H1 (cell line): ENCODE measurements around the gene TMEM97. TPM values are rescaled to one million over a fixed set of nuclear protein-coding genes. Genes with fewer than 3 reads are reported as not detected.

Experiments used
- BACH1 ChIP-seq: IDR thresholded peaks from 2 replicates; pipeline ENCODE4 v1.6.1; 2012; ENCODE audit warnings: low read length, improper control_type of control experiment
- BCL11A ChIP-seq, 2 experiments: IDR thresholded peaks; one replicate each; pipeline ENCODE4 v1.6.1; 2011; ENCODE audit warnings: low read depth in 2 of 2, low read length in 2 of 2, mild to moderate bottlenecking in 2 of 2
- BRCA1 ChIP-seq: IDR thresholded peaks from 2 replicates; pipeline ENCODE4 v1.6.1; 2012; ENCODE audit warnings: low read depth, low read length, improper control_type of control experiment
- CEBPB ChIP-seq: IDR thresholded peaks from 2 replicates; pipeline ENCODE4 v1.6.1; 2012; ENCODE audit warnings: low read depth, low read length
- CREB1 ChIP-seq: IDR thresholded peaks from 2 replicates; pipeline ENCODE4 v1.6.1; 2012; ENCODE audit warnings: inconsistent platforms
- CTCF ChIP-seq, 3 experiments: IDR thresholded peaks; 1 replicate in 2 of 3; 2 replicates in 1 of 3; pipeline versions ENCODE4 v1.5.1 to v1.6.1; 2011; ENCODE audit warnings: low read length in 3 of 3, mild to moderate bottlenecking in 3 of 3, inconsistent platforms in 2 of 3, low read depth in 1 of 3, moderate library complexity in 1 of 3; ENCODE audit not compliant: insufficient read depth in 1 of 3; ENCODE audit errors: control extremely low read depth in 1 of 3
- EGR1 ChIP-seq: IDR thresholded peaks from 2 replicates; pipeline ENCODE4 v1.6.1; 2011; ENCODE audit warnings: low read depth, low read length, borderline replicate concordance
- EZH2 ChIP-seq: fragments of 200-600 bp; sonication (generic); IDR thresholded peaks from 2 replicates; pipeline ENCODE4 v1.7.1; 2012; ENCODE audit warnings: low read depth, mild to moderate bottlenecking, moderate library complexity, low read length, inconsistent platforms; ENCODE audit not compliant: severe bottlenecking
- GABPA ChIP-seq: IDR thresholded peaks from 2 replicates; pipeline ENCODE4 v1.6.1; 2011; ENCODE audit warnings: mild to moderate bottlenecking, low read length, moderate library complexity, borderline replicate concordance; ENCODE audit not compliant: insufficient read depth
- GTF2F1 ChIP-seq: IDR thresholded peaks from 2 replicates; pipeline ENCODE4 v1.6.1; 2012; ENCODE audit warnings: low read depth, low read length, improper control_type of control experiment, borderline replicate concordance
- HDAC6 ChIP-seq: IDR thresholded peaks from one replicate; pipeline ENCODE4 v1.7.1; 2012; ENCODE audit warnings: low read depth, mild to moderate bottlenecking, inconsistent platforms, low read length, moderate library complexity
- KDM1A ChIP-seq: fragments of 200-600, 300-600 bp; sonication (generic); IDR thresholded peaks from 2 replicates; pipeline ENCODE4 v1.7.1; 2016; ENCODE audit warnings: mild to moderate bottlenecking, low read length, borderline replicate concordance
- MAX ChIP-seq: IDR thresholded peaks from 2 replicates; pipeline ENCODE4 v1.6.1; 2012; ENCODE audit warnings: inconsistent platforms
- POLR2A ChIP-seq, 2 experiments: IDR thresholded peaks; 1 replicate in 1 of 2; 2 replicates in 1 of 2; pipeline ENCODE4 v1.6.1; 2011; ENCODE audit warnings: low read depth in 2 of 2, low read length in 2 of 2, mild to moderate bottlenecking in 2 of 2; ENCODE audit errors: control extremely low read depth in 1 of 2
- RFX5 ChIP-seq: IDR thresholded peaks from 2 replicates; pipeline ENCODE4 v1.6.1; 2011; ENCODE audit warnings: low read depth, low read length, improper control_type of control experiment, borderline replicate concordance
- SIN3A ChIP-seq, 2 experiments: IDR thresholded peaks in 1 of 2; conservative IDR thresholded peaks in 1 of 2; 2 replicates each; pipeline ENCODE4 v1.6.1; 2011 to 2012; ENCODE audit warnings: low read length in 2 of 2, improper control_type of control experiment in 1 of 2, low read depth in 1 of 2, mild to moderate bottlenecking in 1 of 2
- SIRT6 ChIP-seq: IDR thresholded peaks from one replicate; pipeline ENCODE4 v1.7.1; 2012; ENCODE audit warnings: low read length, inconsistent platforms
- SIX5 ChIP-seq: IDR thresholded peaks from 2 replicates; pipeline ENCODE4 v1.6.1; 2011; ENCODE audit warnings: mild to moderate bottlenecking, low read depth, low read length
- TBP ChIP-seq: IDR thresholded peaks from 2 replicates; pipeline ENCODE4 v1.6.1; 2011; ENCODE audit warnings: low read depth, low read length, improper control_type of control experiment
- TCF12 ChIP-seq: IDR thresholded peaks from 2 replicates; pipeline ENCODE4 v1.6.1; 2011; ENCODE audit warnings: low read depth, mild to moderate bottlenecking, low read length
- TEAD4 ChIP-seq: IDR thresholded peaks from 2 replicates; pipeline ENCODE4 v1.6.1; 2012; ENCODE audit warnings: low read depth, low read length, inconsistent platforms, mixed read lengths
- ZNF274 ChIP-seq: IDR thresholded peaks from 2 replicates; pipeline ENCODE4 v1.7.0; 2012; ENCODE audit warnings: low read length, borderline replicate concordance; ENCODE audit errors: extremely low read depth
- polyA plus RNA-seq, 7 experiments: library from polyadenylated mRNA; depleted of rRNA in 3 of 7; stranded (reverse) in 5 of 7; unstranded in 2 of 7; fragments of >200 nt in 5 of 7; fragments of 200-250 nt in 2 of 7; gene quantifications; 1 replicate in 5 of 7; 2 replicates in 1 of 7; 4 replicates in 1 of 7; pipeline versions ENCODE4 v1.2.1 to v1.2.3, GENCODE V29; 2011 to 2013; ENCODE audit warnings: missing spikeins in 2 of 7, mixed read lengths in 2 of 7
- total RNA-seq: library from RNA; stranded (reverse); fragmentation: NEBNext Ultra II Directional; extraction: Animal tissue kit (Norgen Biotek cat#: 25700); gene quantifications from 2 replicates; pipeline ENCODE4 v1.2.1, GENCODE V29; 2021

The TMEM97 gene
- total and polyA plus RNA-seq, 2 of the 8 experiments (the other 6 are each of a cell fraction or from before 2014, with no cell fraction given) = 126 to 130 TPM

GRCh38 chr17:28318759-28319597 lies at the start of gene TMEM97 (continued):
- TF ChIP-seq EGR1 (no peak), BRCA1 (no peak), EZH2 (no peak), MAX (peak; percentile 79), ZNF274 (no peak), RFX5 (no peak), SIX5 (no peak), TEAD4 (no peak), CEBPB (no peak), BACH1 (peak; percentile 77), CTCF (IDR thresholded peaks at IDR 0.05; ENCODE audit: control extremely low read depth in 1 of 3, insufficient read depth in 1 of 3, low read depth in 1 of 3, low read length in 3 of 3) (no peak), POLR2A (IDR thresholded peaks at IDR 0.05; ENCODE audit: control extremely low read depth in 1 of 2, low read depth in 2 of 2, low read length in 2 of 2) (peak in 1 of 2 experiments; percentile 56; a peak in 1 of 3 replicates), SIRT6 (no peak), GTF2F1 (no peak), TBP (peak; percentile 70; the same call in 1 of the 2 replicates), SIN3A (conservative IDR thresholded peaks at IDR 0.05 in 1 of 2, IDR thresholded peaks at IDR 0.05 in 1 of 2; ENCODE audit: low read depth in 1 of 2, low read length in 2 of 2) (0 out of 4 replicates have a peak, but pooled peaks have one; percentile 11 to 26), CREB1 (peak; percentile 65), KDM1A (0 out of 2 replicates have a peak, but pooled peaks have one; percentile 43), HDAC6 (no peak), GABPA (0 out of 2 replicates have a peak, but pooled peaks have one; percentile 21), BCL11A (IDR thresholded peaks at IDR 0.05; ENCODE audit: low read depth in 2 of 2, low read length in 2 of 2) (no peak), TCF12 (no peak)
